Stimulated activated CD8-positive, alpha-beta memory T cell treated with anti-CD3 and anti-CD28 coated beads, Interleukin-15, amount 100 ng/mL, for 24 hours (primary cell): Measurements from ENCODE around the gene SYNPO2.
"Not testable (repeated sequence)": the region's sequence is repeated elsewhere in the genome, so short reads cannot be mapped to it uniquely, and the experiment has no call there.

ENCODE experiments used
- DNase-seq: peaks from one replicate; pipeline ENCODE4 v3.0.0-alpha.2; 2020; ENCODE audit warnings: low read depth

The SYNPO2 gene

DNA sequence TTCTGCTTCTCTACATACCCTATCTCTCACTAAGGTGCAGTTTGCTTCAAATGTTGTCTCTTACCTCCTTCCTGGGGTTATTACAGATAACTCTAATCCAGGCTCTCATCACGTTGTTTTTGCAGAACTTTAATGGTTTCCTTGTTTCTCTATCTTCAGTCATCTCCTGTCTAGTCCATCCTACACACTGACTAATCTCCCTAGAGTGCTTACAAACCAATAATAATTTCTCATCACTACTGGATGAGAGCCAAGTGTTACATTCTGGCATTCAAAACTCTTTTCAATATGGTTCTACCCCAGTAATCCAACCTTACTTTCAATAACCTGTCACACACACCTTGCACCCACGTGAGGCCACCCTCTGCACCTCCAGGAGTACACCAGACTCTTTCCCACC, 86.1 kb downstream of the SYNPO2 start:
- DNase-seq, result no peak

DNA sequence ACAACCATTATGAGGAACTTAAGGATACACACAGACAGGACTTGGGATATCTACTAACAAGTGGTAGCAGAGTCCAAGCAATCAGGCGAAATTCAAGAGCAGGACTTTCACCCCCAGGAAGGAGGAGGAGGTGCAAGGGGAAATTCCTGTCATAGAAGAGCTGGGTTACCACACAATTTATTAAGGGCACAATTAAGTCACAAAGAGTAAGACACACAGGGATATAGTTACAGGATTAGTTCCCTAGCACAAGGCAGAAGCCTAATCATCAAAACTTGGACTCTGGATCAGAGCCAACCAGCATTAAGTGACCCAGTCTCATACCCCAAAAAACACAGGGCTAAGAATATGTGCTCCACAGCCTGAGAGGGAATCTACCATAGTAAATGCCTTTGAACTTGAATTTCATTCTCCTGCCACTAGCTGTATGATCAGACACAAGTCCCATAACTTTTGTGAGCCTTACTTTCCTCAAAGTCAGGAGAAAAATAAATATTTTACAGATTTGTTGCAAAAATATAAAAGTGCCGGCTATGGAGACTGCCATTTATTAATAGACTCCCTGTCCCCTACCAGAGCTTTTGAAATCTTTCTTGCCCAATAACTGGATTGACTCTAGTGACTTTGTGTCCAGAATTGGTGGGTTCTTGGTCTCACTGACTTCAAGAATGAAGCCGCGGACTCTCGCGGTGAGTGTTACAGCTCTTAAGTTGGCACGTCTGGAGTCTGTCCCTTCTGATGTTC, 87.0 kb downstream of the SYNPO2 start:
- DNase-seq, result no peak

DNA sequence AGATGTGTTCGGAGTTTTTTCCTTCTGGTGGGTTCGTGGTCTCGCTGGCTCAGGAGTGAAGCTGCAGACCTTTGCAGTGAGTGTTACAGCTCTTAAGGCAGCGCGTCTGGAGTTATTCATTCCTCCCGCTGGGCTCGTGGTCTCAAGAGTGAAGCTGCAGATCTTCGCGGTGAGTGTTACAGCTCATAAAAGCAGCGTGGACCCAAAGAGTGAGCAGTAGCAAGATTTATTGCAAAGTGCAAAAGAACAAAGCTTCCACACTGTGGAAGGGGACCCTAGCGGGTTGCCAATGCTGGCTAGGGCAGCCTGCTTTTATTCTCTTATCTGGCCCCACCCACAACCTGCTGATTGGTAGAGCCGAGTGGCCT, 87.5 kb downstream of the SYNPO2 start:
- not testable (repeated sequence) for DNase-seq

DNA sequence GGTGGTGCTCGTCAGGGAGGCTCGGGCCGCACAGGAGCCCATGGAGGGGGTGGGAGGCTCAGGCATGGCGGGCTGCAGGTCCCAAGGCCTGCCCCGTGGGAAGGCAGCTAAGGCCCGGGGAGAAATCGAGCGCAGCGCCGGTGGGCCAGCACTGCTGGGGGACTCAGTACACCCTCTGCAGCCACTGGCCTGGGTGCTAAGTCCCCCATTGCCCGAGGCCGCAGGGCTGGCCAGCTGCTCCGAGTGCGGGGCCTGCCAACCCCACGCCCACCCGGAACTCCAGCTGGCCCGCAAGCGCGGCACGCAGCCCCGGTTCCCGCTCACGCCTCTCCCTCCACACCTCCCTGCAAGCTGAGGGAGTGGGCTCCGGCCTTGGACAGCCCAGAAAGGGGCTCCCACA, 88.4 kb downstream of the SYNPO2 start:
- not testable (repeated sequence) for DNase-seq

DNA sequence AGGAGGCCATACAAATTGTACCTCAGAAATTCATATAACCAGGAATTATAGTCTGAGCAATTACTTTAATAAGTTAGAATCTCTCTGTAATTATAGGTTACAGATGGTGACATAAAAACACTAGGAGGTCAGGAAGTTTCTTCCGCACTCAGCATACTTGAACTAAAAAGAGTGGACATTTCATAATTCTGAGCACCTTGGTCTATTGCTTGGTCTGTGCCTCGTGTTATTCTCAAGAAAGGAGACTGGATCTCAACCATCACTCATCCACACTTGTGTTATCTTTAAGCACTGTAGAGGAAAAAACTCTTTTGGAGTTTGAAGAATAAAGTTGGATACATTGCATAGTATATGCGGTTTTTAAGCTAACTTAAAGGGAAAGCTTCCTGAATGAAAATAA, 91.1 kb downstream of the SYNPO2 start:
- DNase-seq, result no peak

DNA sequence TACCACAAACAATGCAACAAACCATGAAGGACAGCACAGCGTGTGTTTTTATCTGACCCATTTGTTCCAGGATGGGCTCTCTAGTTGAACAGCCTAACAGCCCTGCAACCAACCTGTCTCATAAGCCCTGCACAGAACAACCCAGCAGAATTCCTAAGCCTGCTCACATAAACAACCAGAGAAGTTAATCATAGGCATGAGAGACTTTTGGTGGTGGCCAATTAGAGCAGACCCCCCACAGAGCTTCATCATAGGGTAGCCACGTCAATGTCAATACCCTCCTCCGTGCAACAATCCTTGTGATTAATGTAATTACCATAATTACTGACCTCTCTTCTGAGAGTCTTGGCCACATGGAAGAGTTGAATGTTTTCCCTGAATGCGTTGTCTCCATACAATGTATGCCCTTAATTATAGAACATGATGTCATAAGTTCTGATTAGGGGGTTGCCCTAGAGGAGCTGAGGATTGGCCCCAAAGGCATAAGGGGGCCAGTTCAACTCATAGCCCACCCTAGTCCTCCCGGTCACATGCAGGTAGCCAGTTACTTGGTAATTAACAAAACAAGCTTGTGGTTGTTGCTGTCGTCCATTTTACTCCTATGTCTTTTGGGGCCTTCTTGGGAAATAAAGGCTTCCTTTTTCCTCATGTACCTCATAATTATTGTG, 92.7 kb downstream of the SYNPO2 start:
- no peak for DNase-seq

DNA sequence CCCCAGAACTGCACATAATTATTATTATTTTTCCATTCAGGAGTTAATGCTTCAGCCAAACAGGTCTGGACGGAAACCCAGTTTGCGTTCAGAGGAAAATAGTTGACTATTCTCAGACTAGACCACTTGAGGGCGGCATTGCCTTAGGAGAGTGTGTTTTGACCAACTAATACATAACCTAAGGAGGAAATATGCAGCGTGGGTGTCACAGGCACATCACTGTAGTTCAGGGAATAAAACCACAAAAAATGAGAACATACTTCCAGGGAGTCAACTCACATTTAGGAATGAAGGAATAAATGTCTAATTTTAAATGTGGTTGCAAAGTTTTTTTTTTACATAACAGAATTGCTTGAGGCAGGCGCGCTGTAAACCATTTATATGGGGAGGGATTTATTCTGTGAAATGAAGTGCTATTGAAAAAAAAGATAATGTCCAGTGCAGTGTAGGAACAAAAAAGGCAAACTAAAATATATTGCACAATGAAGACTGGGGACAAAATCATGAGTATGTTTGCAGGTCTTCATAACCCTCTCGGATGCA, 93.3 kb downstream of the SYNPO2 start:
- DNase-seq, result no peak

DNA sequence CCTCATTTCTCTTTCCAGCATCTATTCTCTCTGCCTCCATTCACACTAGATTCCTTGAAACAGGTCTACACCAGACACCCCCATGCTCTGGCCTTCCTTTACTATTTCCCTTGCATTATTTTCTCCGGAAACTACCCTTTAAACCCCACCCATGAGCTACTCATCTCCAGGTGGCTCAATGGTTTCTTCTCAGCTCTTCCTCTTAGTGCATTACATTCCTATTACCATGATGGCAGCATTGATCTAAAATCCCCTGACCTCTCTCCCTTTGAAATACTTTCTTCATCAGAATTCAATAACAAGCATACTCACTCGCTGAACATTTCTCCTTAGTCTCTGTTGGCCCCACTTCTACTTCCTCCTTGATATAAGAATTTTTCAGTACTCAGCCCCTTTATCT, 94.6 kb downstream of the SYNPO2 start:
- DNase-seq, result no peak

DNA sequence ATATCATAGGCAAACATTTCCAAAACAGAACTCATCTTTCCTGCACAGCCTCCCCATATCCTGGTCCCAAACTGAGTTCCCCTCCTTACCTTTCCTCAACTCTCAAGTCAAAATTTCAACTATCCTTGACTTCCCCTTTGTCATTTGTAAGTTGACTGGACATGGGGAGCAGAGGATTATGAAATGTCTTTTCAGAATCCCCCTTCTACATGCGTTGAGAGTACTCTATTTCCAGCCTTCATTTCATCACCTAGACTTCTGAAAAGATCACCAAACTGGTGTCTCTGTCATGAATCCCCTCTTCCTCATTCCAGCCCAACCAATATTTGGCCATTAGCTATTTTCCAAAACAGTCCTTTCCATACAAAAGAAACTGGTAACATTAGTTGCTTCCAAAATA, 95.2 kb downstream of the SYNPO2 start:
- no peak for DNase-seq

DNA sequence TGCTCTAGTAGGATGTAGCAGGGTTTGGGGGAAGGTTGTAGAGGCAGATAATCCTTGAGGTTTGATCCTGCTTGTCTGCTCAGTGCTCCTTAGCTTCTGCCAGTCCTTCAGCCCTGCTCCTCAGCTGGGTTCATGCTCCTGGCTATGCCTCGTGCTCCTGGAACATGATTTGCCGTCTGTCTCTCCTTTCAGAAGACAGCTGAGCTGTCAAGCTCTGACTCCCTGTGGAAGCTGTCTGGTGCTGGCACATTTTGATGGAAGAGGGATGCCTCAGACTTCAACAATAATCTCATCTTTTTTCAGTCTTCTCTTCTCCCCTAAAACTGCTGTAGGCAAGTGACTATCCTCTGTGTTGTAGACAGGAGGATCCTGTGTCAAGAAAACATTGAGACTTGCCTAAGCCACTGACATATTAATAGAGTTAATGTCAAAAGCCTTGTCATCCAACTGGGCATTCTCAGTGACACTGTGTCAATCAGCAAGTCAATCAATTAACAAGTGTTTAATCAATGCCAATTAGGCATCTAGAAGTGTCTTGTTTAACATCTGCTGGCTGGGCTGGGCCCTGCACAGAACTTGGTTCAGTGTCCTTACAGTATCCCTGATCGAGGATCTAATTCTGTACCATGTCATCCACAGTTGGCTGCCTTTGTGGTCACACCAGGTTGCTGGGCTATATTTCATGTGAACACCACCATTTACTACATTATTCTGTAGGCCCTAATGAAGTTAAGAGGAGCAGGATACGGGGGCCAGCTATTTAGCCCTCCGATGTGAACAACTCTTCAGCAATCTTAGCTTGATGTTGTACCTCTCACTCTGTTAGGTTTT, 96.7 kb downstream of the SYNPO2 start:
- DNase-seq, result no peak

DNA sequence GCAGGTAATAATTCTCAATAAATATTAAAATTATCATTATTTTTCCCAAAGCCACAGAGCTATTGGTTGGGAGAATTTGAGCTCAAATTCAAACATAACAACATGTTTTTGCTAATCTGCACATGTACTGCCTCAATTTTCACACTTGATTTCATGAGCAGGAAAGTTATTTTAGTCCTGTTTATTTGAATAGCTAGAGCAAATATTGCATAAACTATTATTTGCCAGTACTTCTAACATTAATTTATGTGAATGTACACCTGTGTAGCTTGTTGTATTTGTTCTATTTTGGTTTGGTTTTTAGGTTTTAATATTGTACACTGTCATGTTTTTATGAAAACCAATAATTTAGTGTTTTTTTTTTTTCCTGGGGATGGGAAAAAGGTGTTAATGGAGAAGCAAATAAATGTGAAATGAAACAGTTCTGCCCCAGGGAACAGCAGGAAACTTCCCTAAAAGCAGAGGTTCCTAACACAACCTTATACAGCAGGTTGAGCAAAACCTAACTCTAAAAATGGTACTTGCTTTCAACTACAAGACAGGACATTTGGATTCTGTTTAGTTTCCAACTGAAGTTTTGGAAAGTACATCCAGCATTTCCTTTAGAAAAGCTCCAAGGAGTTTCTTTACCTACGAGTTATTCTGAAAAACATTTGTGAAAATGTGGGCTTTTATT, 99.4 kb downstream of the SYNPO2 start:
- DNase-seq, result no peak

DNA sequence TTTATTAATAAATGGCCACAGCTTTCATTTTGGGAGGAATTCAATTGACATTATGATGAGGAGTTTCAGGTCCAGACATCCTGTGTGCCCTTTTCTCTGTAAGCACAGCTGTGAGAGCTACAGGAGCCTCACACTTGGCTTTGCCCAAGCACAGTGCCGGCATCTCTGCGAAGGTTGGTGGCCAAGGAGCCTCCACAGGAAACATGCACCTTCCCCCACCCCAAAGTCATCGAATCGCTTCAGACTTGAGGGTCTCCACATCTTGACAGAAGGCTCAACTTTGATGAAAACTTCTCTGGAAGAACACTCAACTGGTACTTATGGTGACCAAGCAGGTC, 100.0 kb downstream of the SYNPO2 start:
- no peak for DNase-seq

DNA sequence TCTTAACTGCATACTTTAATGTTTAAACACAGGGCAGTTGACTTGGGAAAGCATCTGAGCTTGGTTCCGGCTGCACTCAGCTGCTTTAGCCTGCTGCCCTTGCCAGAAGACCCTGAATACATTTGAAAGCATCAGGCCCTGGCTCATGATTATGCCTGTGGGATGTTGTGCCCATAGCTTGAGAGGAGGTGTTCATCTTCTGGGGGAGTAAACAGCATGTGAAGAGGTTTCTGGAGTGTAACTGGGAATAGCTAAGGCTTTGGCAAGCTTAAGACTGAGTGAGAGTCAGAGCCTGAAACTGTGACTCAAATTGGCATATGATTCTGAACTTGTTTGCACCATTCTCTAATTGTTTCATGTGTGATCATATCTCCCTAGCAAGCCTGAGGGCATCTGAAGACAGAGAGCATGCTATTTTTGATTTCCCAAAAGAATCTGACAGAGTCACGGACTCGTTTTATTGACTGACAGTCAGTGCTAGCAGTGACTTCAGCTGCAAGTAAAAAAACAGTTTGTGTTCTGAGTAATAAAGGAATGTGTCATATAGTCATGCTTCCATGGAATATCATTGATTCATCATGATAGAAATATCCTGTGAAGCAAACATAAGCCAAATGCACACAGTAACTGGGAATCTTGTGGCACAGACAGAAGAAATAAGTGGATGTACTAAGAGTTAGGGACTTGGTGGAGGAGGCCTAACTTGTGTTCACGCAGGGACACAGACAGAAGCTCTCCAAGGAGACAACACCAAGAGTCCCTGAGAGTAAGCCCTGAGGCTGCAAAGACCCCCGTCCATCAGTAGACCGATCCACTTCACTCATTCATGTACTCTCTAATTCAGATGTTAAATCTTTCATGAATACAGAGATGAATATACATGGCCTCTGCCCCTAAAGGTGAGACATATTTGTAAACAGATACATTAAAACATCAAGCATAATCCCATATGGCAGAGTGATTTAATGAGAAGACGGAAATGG, 100.7 kb downstream of the SYNPO2 start:
- DNase-seq, result no peak

DNA sequence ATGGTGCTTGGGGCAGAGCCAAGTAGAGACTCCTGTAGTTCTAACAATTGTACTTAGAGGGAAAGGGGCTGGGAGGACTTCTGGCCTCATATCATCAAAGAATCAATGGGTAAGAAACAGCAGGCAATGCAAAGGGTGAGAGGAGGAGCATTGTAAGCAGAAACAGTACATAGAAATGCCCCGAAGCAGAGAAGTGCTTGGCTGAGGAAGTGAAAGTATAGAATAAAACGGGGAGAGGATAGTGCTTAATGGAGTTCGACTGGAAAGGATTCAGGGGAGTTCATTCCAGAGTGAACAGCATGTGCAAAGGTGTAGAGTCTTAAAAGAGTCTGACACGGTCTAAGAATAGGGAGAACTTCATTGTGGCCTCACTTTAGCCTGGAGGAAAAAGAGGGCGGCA, 103.0 kb downstream of the SYNPO2 start:
- no peak for DNase-seq

DNA sequence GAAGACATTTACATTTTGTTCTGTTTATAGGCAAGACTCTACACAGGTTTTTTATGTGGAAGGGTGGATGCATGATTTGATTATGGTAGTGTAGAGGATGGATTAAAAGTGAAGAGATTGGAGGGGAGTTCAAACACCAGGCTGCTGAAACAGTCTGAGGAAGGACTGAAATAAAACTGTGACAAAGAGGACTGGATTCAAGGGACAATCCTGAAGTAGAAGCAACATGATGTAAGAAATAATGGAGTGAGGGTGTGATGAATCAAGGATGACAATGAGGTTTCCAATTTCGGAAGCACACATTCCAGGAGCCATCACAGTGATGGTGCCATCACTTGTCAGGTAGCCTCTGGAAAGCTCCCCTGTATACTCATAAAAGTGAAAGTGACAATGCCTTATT, 103.5 kb downstream of the SYNPO2 start:
- DNase-seq, result no peak

DNA sequence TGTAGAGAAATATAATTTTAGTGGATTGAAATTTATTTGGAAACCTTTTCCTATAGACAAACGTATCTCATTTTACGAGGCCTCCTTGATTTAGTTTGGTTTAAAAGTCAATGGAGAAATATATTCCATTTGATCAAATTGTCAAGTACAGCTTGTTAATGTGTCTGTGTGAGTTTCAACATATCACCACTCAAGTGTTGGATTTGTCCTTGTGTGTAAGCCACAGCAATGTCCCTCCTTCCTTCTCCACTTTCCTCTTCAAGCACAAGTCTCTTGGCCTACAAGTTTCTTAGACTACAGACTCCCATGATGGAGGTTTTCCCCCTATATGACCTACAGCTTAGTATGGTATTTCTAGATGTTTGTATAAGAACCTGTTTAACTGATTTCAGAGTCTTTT, 104.7 kb downstream of the SYNPO2 start:
- DNase-seq, result no peak

DNA sequence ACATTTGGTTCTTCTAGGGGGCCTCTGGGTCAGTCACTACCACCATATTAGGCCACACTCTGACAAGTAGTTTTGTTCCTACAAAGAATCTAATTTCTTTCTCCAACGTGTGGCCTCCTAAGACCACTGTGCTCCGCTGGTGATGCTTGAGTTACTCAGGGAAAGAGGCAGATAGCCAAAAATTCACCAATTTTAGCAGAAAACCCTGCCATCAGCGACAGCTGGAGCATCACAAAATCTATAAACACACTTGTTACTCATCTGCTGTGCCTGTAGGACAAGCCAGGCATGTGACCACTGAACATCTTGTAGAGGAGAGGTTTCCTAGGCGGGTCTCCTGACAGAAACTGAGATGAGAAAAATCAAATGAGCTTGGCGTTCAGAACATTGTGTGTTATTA, 105.4 kb downstream of the SYNPO2 start:
- DNase-seq, result no peak

DNA sequence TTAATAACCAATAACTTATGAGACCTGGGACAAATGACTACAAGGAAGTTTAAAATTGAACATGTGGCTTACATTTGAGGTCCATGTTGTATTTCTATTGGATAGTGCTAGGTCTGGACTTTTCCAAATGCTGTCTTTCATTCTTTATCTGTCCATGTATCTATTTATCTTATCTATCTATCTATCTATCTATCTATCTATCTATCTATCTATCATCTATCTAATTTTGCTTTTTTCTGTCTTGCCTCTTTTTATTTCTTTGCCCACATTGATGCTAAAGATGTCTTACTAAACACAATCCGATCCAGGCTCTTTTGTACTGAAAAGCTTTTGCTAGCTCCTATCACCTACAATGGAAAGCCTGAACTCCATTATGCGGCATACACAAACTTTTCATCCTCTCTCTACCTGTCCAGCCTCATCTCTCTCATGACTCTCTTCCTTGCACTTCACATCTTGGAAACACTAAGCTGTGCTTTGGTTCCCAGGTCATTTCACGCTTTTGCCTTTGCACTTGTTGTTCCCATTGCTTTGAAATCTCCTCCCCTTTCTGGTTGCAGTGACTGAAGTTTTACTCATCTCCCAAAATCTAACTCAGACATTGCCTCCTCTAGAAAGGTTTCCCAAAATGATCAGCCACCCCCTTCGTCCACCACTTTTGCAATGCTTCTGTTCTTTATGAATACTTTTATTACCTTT, 107.2 kb downstream of the SYNPO2 start:
- DNase-seq, result no peak

DNA sequence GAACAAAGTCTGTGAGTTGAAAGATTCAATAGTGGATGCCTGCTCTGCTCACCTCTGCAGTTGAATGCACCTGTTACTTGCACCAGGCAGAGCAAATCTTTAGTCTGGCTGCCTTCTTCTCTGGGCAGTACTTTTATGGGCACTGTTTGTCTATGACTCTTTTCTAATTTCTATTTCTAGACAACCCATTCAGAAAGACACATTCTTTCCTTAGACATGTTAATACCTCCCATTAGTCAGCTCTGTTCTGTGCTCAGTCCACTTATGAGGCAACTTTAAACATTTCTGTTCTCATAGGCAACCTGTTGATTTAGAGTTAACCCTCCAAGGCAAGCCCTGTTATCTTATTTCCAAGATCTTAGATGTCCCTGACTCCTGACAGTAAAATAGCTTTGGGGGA, 108.9 kb downstream of the SYNPO2 start:
- no peak for DNase-seq

DNA sequence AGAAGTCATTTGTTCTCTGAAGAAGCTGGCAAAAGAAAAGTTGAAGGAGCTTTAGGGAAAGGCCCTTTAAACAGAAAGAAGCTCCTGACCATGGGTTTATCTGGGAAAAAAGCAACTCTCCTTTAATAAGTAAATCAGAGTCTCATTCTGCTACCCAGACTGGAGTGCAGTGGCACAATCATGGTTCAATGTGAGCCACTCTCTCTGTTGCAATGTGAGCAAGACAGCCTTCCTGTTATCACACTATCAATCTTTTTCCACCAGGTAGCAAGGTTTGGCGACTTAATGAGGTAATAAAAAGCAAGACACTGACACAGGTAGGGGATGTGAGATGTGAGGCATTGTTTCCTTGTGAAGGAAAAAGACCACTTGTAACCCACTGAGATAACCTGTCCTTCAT, 111.3 kb downstream of the SYNPO2 start:
- DNase-seq, result no peak

DNA sequence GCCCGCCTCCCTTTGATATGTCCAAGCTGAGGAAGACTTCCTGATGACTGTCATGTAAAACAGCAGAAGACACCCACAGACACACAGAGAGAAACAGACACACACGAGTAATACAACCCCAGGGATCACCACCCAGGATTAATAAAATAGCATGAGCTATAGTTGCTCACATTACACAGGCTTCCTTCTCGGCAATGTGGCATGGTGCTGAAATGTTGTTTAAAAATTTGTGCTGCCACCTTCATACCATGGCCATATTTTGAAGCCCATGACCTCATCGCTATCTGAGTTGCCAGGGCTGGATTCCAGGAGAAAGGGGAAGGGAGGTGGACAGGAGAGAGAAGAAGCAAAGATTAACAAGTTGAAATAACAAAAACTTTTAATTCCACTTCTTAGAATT, 111.7 kb downstream of the SYNPO2 start:
- no peak for DNase-seq
